Endothelial cell of umbilical vein (primary cell): Measurements from ENCODE around the gene ST6GALNAC3. TPM values are rescaled to one million over a fixed set of nuclear protein-coding genes. Genes with fewer than 3 reads are reported as not detected.

Experiments used
- BruUV-seq: library from RNA; stranded (reverse); fragments of 400-500 nt; replicated peaks from 2 replicates; lab custom pipeline; 2021; lab: Mats Ljungman, UMichigan
- CTCF ChIA-PET: fragments of 300-600, 350-600 bp; sonication (Branson Sonifier 250); formaldehyde crosslinking; loops from one replicate; lab custom pipeline; 2021; ENCODE audit warnings: antibody characterized with exemption, inconsistent platforms; lab: Charles Lee
- POLR2A ChIA-PET: fragments of 300-600, 350-600 bp; sonication (Branson Sonifier 250); formaldehyde crosslinking; loops from one replicate; lab custom pipeline; 2021; ENCODE audit warnings: antibody characterized with exemption, inconsistent platforms; lab: Charles Lee
- DNase-seq: peaks from one replicate; pipeline ENCODE4 v3.0.0-alpha.2; 2011; ENCODE audit warnings: low read depth, low spot score
- FAIRE-seq: peaks from 2 replicates; lab custom pipeline; 2011; peaks lifted over from hg19 to GRCh38; lab: Jason Lieb, UNC
- H2AFZ ChIP-seq: 2 replicates; pipeline ENCODE4 v1.6.0; 2012; ENCODE audit warnings: low read depth, low read length, control low read depth, inconsistent platforms
- H3K27ac ChIP-seq: 2 replicates; pipeline ENCODE4 v1.5.1; 2011; ENCODE audit warnings: low read depth, mild to moderate bottlenecking, control low read depth, low read length, moderate library complexity; ENCODE audit not compliant: insufficient read depth
- H3K27me3 ChIP-seq, 2 experiments: 2 replicates each; pipeline versions ENCODE4 v1.6.0 to v1.6.1; 2011; ENCODE audit warnings: low read length in 2 of 2, mixed read lengths in 1 of 2; ENCODE audit not compliant: control insufficient read depth in 2 of 2, insufficient read depth in 2 of 2
- H3K36me3 ChIP-seq, 2 experiments: 2 replicates in 1 of 2; 3 replicates in 1 of 2; pipeline ENCODE4 v1.5.1; 2011; ENCODE audit warnings: low read length in 2 of 2, mild to moderate bottlenecking in 1 of 2, moderate library complexity in 1 of 2; ENCODE audit not compliant: control insufficient read depth in 2 of 2, insufficient read depth in 2 of 2; ENCODE audit errors: extremely low read depth in 1 of 2
- H3K4me1 ChIP-seq: 3 replicates; pipeline ENCODE4 v1.5.1; 2011; ENCODE audit warnings: mild to moderate bottlenecking, low read length; ENCODE audit not compliant: control insufficient read depth, insufficient read depth; ENCODE audit errors: extremely low read depth
- H3K4me2 ChIP-seq: 2 replicates; pipeline ENCODE4 v1.6.1; 2011; ENCODE audit warnings: low read length, control low read depth, mixed read lengths; ENCODE audit not compliant: insufficient read depth
- H3K4me3 ChIP-seq, 3 experiments: fragments of 200-600 bp in 1 of 3; sonication (generic), shearing (Covaris generic) in 1 of 3; replicated peaks in 1 of 3; 2 replicates each; pipeline ENCODE4 v1.5.1; 2011 to 2016; ENCODE audit warnings: control low read depth in 3 of 3, low read length in 3 of 3, mild to moderate bottlenecking in 2 of 3, inconsistent platforms in 1 of 3, low read depth in 1 of 3, moderate library complexity in 1 of 3; ENCODE audit not compliant: insufficient read depth in 1 of 3
- H3K79me2 ChIP-seq: 2 replicates; pipeline ENCODE4 v1.6.0; 2012; ENCODE audit warnings: low read length, inconsistent platforms; ENCODE audit not compliant: control insufficient read depth, insufficient read depth
- H3K9ac ChIP-seq: replicated peaks from 2 replicates; pipeline ENCODE3; 2011; ENCODE audit warnings: low read length, control low read depth; ENCODE audit not compliant: insufficient read depth; ENCODE audit errors: extremely low read depth
- H3K9me1 ChIP-seq: replicated peaks from 3 replicates; pipeline ENCODE4 v1.6.0; 2011; ENCODE audit warnings: mild to moderate bottlenecking, low read length; ENCODE audit not compliant: control insufficient read depth, insufficient read depth; ENCODE audit errors: extremely low read depth
- H3K9me3 ChIP-seq: replicated peaks from 2 replicates; pipeline ENCODE4 v1.5.1; 2012; ENCODE audit warnings: low read length, inconsistent platforms; ENCODE audit not compliant: control insufficient read depth, insufficient read depth
- H4K20me1 ChIP-seq: replicated peaks from 2 replicates; pipeline ENCODE3; 2011; ENCODE audit warnings: mild to moderate bottlenecking, low read length; ENCODE audit not compliant: control insufficient read depth, insufficient read depth; ENCODE audit errors: extremely low read depth
- CTCF ChIP-seq, 2 donors: IDR thresholded peaks; 1 replicate in 1 of 2; 2 replicates in 1 of 2; pipeline ENCODE4 v1.5.1; 2011; ENCODE audit warnings: low read length in 2 of 2, mild to moderate bottlenecking in 2 of 2, moderate library complexity in 2 of 2, control low read depth in 1 of 2, inconsistent platforms in 1 of 2, low read depth in 1 of 2; ENCODE audit not compliant: insufficient read depth in 1 of 2; ENCODE audit errors: extremely low read depth in 1 of 2
- EZH2 ChIP-seq: IDR thresholded peaks from 2 replicates; pipeline ENCODE4 v1.6.1; 2012; ENCODE audit warnings: borderline replicate concordance, low read depth, mild to moderate bottlenecking, moderate library complexity, low read length, inconsistent platforms; ENCODE audit not compliant: severe bottlenecking
- FOS ChIP-seq: IDR thresholded peaks from 2 replicates; pipeline ENCODE4 v1.6.1; 2011; ENCODE audit warnings: mild to moderate bottlenecking, low read length, moderate library complexity, borderline replicate concordance; ENCODE audit not compliant: insufficient read depth
- GATA2 ChIP-seq: IDR thresholded peaks from 2 replicates; pipeline ENCODE4 v1.7.0; 2011; ENCODE audit warnings: low read depth, mild to moderate bottlenecking, moderate library complexity, mixed read lengths, low read length; ENCODE audit not compliant: insufficient read length, insufficient read depth
- JUN ChIP-seq: IDR thresholded peaks from 2 replicates; pipeline ENCODE4 v1.6.1; 2011; ENCODE audit warnings: borderline replicate concordance, low read depth; ENCODE audit not compliant: insufficient read length, insufficient read depth
- MAX ChIP-seq: IDR thresholded peaks from 2 replicates; pipeline ENCODE4 v1.6.1; 2011; ENCODE audit not compliant: insufficient read depth, insufficient read length
- MYC ChIP-seq: IDR thresholded peaks from one replicate; pipeline ENCODE4 v1.6.1; 2011; ENCODE audit warnings: mild to moderate bottlenecking, low read depth, low read length
- POLR2A ChIP-seq: IDR thresholded peaks from 2 replicates; pipeline ENCODE4 v1.6.1; 2012; ENCODE audit warnings: low read depth, mild to moderate bottlenecking, control low read depth, low read length
- POLR2AphosphoS5 ChIP-seq: IDR thresholded peaks from 2 replicates; pipeline ENCODE4 v1.6.1; 2012; ENCODE audit warnings: low read depth, mild to moderate bottlenecking, control low read depth, low read length, moderate library complexity; ENCODE audit not compliant: insufficient read depth
- dilution Hi-C: fragments of 300-500 bp; cut with MboI; formaldehyde crosslinking; loops from one replicate; pipeline ENCODE4 v1.15.0; 2019; ENCODE audit warnings: low sequenced_read_pairs; ENCODE audit not compliant: extremely low pct_ligation_motif_present
- intact Hi-C: fragments of 100-400 bp; cut with micrococcal nuclease; formaldehyde crosslinking; loops from one replicate; pipeline ENCODE4 v1.10.0; 2022
- polyA plus RNA-seq, 4 experiments: library from polyadenylated mRNA; depleted of rRNA in 3 of 4; stranded (reverse) in 3 of 4; unstranded in 1 of 4; fragments of >200 nt; gene quantifications; 2 replicates each; pipeline versions ENCODE4 v1.2.1 to v1.2.3, GENCODE V29; 2011 to 2012; ENCODE audit warnings: missing spikeins in 1 of 4
- total RNA-seq: library from RNA; stranded (reverse); gene quantifications from 2 replicates; pipeline ENCODE4 v1.2.3, GENCODE V29; 2021

Gene ST6GALNAC3
- total and polyA plus RNA-seq, 2 donors (not counting 3 experiments of a cell fraction or from before 2014, with no cell fraction given) = 7.6 to 48.3 TPM

GRCh38 chr1:76046149-76046548, 28.4 kb upstream of the ST6GALNAC3 start:
- DNase-seq (no peak), FAIRE-seq (no peak)
- Histone ChIP-seq H3K27ac (no peak overlapping the region), H3K9me1 (no peaks in the 10 kb centered on the region), H4K20me1 (no peaks in the 10 kb centered on the region), H3K9ac (no peak overlapping the region), H3K9me3 (no peaks in the 10 kb centered on the region), H2AFZ (no peak overlapping the region), H3K4me1 (no peaks in the 10 kb centered on the region), H3K4me2 (no peak overlapping the region), H3K36me3 (no peaks in the 10 kb centered on the region), H3K4me3 (no peak overlapping the region), H3K79me2 (no peaks in the 10 kb centered on the region), H3K27me3 (peaks cover 0 to 2% of the 10 kb centered on the region in 2 experiments)
- TF ChIP-seq MAX = no peak
- TF ChIP-seq GATA2 = no peak
- no peak for TF ChIP-seq CTCF (IDR thresholded peaks at IDR 0.05; ENCODE audit: extremely low read depth in 1 of 2, insufficient read depth in 1 of 2, low read depth in 1 of 2, low read length in 2 of 2)
- TF ChIP-seq MYC = no peak
- TF ChIP-seq FOS = no peak
- no peak for TF ChIP-seq POLR2A
- no peak for TF ChIP-seq POLR2AphosphoS5
- no peak for TF ChIP-seq JUN
- TF ChIP-seq EZH2 = no peak
- no TSS peak for BruUV-seq
- dilution Hi-C loops (no loop called here), intact Hi-C loops (no loop called here)
- ChIA-PET POLR2A (no interaction called here), CTCF (no interaction called here)
